A204.1 (cell line): ENCODE results near the gene ZNF655.
"Not testable (repeated sequence)": the region's sequence is repeated elsewhere in the genome, so short reads cannot be mapped to it uniquely, and the experiment has no call there.

Source experiments
- FAIRE-seq: peaks from 2 replicates; lab custom pipeline; 2012; peaks lifted over from hg19 to GRCh38; lab: Jason Lieb, UNC

ZNF655 gene

GRCh38 chr7:99558306-99559174 is at the start of gene ZNF655:
ZNF655 (plus strand) TSS chr7:99558642; CDS start chr7:99560560, 1,918 bp downstream.
- peak; percentile 55 for FAIRE-seq

GRCh38 chr7:99514050-99514449 is 44.4 kb upstream of the ZNF655 start:
- FAIRE-seq = no peak

GRCh38 chr7:99521399-99521798 is 37.0 kb upstream of the ZNF655 start:
- peak; percentile 44 for FAIRE-seq

DNA sequence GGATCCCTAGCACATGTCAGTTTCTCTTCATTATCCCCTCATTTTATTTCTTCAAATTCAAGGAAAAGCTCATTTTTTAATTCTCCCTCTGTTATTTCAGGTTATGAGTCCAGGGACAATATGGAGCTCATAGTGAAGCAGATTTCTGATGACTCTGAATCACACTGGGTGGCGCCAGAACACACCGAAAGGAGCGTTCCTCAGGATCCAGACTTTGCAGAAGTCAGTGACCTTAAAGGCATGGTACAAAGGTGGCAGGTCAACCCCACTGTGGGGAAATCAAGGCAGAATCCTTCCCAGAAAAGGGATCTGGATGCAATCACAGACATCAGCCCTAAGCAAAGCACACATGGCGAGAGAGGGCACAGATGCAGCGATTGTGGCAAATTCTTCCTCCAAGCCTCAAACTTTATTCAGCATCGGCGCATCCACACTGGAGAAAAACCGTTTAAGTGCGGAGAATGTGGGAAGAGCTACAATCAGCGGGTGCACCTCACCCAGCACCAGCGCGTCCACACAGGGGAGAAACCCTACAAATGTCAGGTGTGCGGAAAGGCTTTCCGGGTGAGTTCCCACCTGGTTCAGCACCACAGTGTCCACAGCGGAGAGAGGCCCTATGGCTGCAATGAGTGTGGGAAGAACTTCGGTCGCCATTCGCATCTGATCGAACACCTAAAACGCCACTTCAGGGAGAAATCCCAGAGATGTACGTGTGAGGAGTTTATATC is 32.6 kb upstream of the ZNF655 start:
- FAIRE-seq = peak; percentile 14

GRCh38 chr7:99531354-99531765 is 27.1 kb upstream of the ZNF655 start:
- no peak for FAIRE-seq

GRCh38 chr7:99535667-99536066 is 22.8 kb upstream of the ZNF655 start:
- FAIRE-seq = no peak

- no peak for FAIRE-seq
These were observed 19.1 kb upstream of the ZNF655 start for GRCh38 chr7:99539213-99539811.

- FAIRE-seq = no peak
These were observed 17.9 kb upstream of the ZNF655 start for GRCh38 chr7:99540542-99540941.

GRCh38 chr7:99541212-99541611 is 17.2 kb upstream of the ZNF655 start:
- no peak for FAIRE-seq

DNA sequence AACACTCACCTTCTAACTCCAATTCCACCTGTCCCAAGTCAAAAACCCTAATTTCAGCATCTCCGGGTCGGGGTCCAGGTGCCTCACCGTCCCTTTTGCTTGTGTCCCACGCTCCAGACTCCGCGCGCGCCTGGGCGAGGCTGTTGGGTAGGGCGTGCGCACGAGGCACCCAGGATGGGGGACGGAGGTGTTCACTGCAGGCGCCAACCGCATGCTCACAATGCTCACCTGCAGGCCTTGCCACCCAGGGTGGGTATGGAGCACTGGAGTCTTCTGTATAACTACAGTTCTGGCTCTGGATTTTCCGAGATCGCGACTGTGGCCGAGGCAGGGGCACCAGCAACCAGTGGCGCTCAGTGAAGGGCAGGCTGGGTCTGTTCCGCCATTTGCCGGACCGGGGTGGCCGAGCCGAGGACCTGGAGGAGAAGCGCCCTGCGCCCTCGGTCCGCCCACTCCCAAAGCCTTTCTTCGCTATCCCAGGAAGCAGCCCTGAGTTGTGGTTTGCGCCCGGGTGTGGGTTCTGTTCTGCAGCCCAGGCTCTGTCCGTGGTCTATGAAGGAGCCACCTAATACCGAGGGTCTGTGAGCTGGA is 15.3 kb upstream of the ZNF655 start:
- no peak for FAIRE-seq

- FAIRE-seq = no peak
These were observed 14.5 kb upstream of the ZNF655 start for GRCh38 chr7:99543916-99544315.

DNA sequence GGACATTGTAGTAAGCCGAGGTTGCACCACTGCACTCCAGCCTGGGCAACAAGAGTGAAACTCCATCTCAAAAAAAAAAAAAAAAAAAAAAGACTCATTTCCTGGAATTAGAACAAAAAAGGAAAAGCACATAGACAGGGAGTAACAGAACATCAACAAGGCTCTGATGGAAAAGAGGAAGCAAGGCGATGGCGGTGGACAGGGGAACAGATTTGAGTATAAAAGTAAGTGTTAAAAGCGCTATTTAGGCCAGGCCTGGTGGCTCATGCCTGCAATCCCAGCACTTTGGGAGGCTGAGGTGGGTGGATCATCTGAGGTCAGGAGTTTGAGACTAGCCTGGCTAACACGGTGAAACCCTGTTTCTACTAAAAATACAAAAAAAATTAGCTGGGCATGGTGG is 13.1 kb upstream of the ZNF655 start:
- FAIRE-seq = not testable (repeated sequence)

GRCh38 chr7:99549545-99549944 is 8.9 kb upstream of the ZNF655 start:
- not testable (repeated sequence) for FAIRE-seq

GRCh38 chr7:99551334-99551733 is 7.1 kb upstream of the ZNF655 start:
- no peak for FAIRE-seq

- FAIRE-seq = peak; percentile 93
These were observed 6.5 kb upstream of the ZNF655 start, which contains the start of gene FAM200A for GRCh38 chr7:99551767-99552463. FAM200A (minus strand) TSS chr7:99552114; CDS start chr7:99548407, 3,707 bp downstream.

- no peak for FAIRE-seq
These were observed 5.4 kb upstream of the ZNF655 start for GRCh38 chr7:99553039-99553438.

- no peak for FAIRE-seq
These were observed 3.5 kb upstream of the ZNF655 start for GRCh38 chr7:99554939-99555338.

GRCh38 chr7:99557196-99557607 is 1.2 kb upstream of the ZNF655 start:
- no peak for FAIRE-seq

DNA sequence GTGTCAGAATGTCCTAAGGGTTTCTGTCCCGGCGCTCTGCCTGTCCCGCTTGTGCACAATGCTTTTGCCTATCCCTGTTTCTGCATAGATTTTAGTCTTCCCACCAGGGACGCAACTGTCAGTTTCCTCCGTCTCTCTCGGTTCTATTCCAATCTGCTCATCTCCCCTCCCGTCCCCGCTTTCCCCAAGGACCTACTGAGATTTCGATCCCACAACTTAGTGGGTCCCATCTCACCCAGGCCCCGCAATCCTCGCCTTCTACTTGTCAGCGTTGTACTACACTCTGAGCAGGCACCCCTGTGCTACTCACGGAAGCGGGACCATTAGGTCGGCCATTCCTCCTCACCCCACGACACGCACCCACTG is 519 bp upstream of the ZNF655 start:
- no peak for FAIRE-seq

DNA sequence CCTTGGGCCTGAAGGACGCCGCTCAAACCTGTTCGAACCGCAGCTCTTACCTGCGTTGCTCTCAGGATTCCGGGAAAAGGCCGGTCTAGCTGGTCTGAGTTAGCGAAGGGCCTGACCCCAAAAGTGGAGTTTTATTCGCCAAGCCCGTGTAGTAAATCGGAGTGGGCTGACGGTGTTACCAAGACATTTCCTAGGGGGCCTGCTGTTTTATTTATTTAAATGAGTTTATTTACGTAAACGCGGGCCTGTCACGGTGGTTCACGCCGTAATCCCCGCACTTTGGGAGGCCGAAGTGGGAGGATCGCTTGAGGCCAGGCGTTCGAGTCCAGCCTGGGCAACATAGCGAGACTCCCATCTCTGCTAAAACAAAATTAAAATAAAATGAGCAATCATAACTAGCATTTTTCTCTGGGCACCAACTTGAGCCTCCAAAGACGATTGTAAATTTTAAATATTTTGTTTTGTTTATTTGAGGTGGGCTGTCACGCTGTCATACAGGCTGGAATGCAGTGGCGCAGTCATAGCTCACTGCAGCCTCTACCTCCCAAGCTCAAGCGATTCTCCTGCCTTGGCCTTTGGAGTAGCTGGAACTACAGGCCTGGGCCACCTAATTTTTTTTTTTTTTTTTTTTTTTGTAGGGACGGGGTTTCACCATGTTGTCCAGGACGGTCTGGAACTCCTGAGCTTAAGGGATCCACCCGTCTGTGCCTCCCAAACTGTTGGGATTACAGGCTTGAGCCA is 903 bp downstream of the ZNF655 start:
- FAIRE-seq = no peak
